Osteocyte (in vitro differentiated cells): Measurements from ENCODE around the gene FAM13A. TPM values are rescaled to one million over a fixed set of nuclear protein-coding genes. Genes with fewer than 3 reads are reported as not detected.

Experiments
- DNase-seq: peaks from one replicate; pipeline ENCODE4 v3.0.0; 2021; ENCODE audit warnings: mixed read lengths; ENCODE audit not compliant: unreplicated experiment; ENCODE audit errors: extremely low spot score
- H3K27ac Mint-ChIP-seq: one replicate; pipeline ENCODE4 v1.8.0; 2021; ENCODE audit warnings: mild to moderate bottlenecking, mixed read lengths; ENCODE audit not compliant: unreplicated experiment
- H3K27me3 Mint-ChIP-seq: one replicate; pipeline ENCODE4 v1.8.0; 2021; ENCODE audit warnings: mixed read lengths; ENCODE audit not compliant: unreplicated experiment
- H3K36me3 Mint-ChIP-seq: one replicate; pipeline ENCODE4 v1.8.0; 2021; ENCODE audit warnings: mixed read lengths; ENCODE audit not compliant: unreplicated experiment
- H3K4me1 Mint-ChIP-seq: one replicate; pipeline ENCODE4 v1.8.0; 2021; ENCODE audit warnings: mixed read lengths; ENCODE audit not compliant: unreplicated experiment
- H3K4me3 Mint-ChIP-seq: one replicate; pipeline ENCODE4 v1.8.0; 2021; ENCODE audit warnings: mild to moderate bottlenecking, moderate library complexity, mixed read lengths; ENCODE audit not compliant: unreplicated experiment
- H3K9me3 Mint-ChIP-seq: one replicate; pipeline ENCODE4 v1.8.0; 2021; ENCODE audit warnings: mixed read lengths; ENCODE audit not compliant: unreplicated experiment
- total RNA-seq: library from RNA; stranded (reverse); gene quantifications from 2 replicates; pipeline ENCODE4 v1.2.1, GENCODE V29; 2021
- TF ChIP-seq, protein P1 (sequence below): fragments of 200-600 bp; sonication (generic); IDR thresholded peaks from 2 replicates; pipeline ENCODE4 v1.5.0; 2021; ENCODE audit warnings: antibody characterized with exemption, mild to moderate bottlenecking, moderate library complexity

Gene FAM13A
- total RNA-seq, 1 donor from 2014 or later: 18.5 TPM

DNA sequence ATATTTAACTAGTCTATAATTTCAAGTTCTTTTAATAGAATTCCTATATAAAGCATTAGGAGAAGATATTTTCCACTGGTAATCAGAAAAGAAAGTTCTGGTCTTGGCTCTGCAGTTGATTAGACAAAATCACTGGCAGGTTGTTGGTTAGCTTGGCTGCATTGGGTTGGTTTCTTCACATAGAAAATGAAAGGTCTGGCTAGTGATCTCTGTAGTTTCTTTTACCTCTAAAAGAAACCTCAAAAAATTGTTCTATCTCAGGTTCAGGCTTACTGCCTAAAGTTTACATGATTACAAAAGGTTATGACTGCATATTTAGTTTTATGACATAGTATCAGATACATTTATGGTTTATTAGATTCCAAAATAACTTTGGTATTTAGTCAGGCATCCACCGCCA is 263.5 kb downstream of the FAM13A start:
- no peak for DNase-seq
- peaks cover 21% of the 10 kb centered on the region for H3K36me3 Mint-ChIP-seq
- TF ChIP-seq, protein P1, sequence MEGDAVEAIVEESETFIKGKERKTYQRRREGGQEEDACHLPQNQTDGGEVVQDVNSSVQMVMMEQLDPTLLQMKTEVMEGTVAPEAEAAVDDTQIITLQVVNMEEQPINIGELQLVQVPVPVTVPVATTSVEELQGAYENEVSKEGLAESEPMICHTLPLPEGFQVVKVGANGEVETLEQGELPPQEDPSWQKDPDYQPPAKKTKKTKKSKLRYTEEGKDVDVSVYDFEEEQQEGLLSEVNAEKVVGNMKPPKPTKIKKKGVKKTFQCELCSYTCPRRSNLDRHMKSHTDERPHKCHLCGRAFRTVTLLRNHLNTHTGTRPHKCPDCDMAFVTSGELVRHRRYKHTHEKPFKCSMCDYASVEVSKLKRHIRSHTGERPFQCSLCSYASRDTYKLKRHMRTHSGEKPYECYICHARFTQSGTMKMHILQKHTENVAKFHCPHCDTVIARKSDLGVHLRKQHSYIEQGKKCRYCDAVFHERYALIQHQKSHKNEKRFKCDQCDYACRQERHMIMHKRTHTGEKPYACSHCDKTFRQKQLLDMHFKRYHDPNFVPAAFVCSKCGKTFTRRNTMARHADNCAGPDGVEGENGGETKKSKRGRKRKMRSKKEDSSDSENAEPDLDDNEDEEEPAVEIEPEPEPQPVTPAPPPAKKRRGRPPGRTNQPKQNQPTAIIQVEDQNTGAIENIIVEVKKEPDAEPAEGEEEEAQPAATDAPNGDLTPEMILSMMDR: no peak
- H3K27me3 Mint-ChIP-seq: no peaks in the 10 kb centered on the region
- peaks cover 16% of the 10 kb centered on the region for H3K9me3 Mint-ChIP-seq
- H3K4me3 Mint-ChIP-seq: no peak overlapping the region
- peaks cover 6% of the 10 kb centered on the region for H3K4me1 Mint-ChIP-seq
- H3K27ac Mint-ChIP-seq: no peak overlapping the region

DNA sequence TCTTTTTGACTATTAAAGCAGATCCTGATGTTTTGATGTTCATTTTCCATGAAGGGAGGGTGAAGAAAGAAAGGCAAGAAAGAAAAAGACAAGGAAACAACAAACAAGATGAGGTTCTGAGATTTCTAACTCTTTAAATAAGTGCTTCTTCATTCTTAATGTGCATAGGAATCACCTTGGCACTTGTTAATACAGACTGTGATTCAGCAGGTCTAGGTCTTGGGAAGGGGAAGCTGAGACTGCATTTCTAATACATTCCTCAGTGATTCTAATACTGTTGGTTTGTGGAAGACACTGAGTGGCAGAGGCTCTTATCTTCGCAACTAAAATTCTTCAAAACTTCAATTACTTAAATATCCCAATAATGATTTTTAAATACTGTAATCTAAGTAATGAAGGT is 264.2 kb downstream of the FAM13A start:
- Mint-ChIP-seq H3K9me3 (peaks cover 14% of the 10 kb centered on the region), H3K4me3 (no peak overlapping the region), H3K27me3 (no peaks in the 10 kb centered on the region), H3K36me3 (peaks cover 17% of the 10 kb centered on the region), H3K27ac (peak overlapping the region; percentile 32), H3K4me1 (peaks cover 6% of the 10 kb centered on the region)
- no peak for DNase-seq
- TF ChIP-seq, protein P1: no peak

DNA sequence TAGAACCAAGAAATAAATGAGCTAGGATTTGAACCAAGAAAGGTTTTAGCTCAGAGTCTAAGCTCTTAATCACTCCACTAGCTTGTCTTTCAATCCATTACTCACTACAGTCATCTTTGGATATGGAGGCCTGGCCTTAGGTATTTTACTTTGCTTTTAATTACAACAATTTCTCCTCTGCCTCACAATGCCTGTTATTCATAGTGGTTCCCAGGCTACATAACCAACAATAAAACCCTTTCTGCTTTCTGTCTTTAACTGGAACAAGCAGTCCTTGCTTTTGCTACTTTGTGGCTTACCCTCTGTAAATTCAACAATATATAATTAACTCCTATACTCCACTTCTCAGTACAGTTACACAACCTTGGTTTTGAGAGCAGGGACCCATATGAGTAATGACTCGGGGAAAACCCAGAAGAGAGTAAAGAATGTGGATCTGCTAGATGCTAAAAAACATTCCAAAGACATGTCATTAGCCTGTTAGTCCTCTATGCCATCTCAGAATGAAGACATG is 264.7 kb downstream of the FAM13A start:
- peaks cover 16% of the 10 kb centered on the region for H3K36me3 Mint-ChIP-seq
- no peaks in the 10 kb centered on the region for H3K27me3 Mint-ChIP-seq
- DNase-seq: no peak
- TF ChIP-seq, protein P1: no peak
- H3K27ac Mint-ChIP-seq: peak overlapping the region; percentile 32
- H3K4me1 Mint-ChIP-seq: peaks cover 6% of the 10 kb centered on the region
- peaks cover 9% of the 10 kb centered on the region for H3K9me3 Mint-ChIP-seq
- H3K4me3 Mint-ChIP-seq: no peak overlapping the region

DNA sequence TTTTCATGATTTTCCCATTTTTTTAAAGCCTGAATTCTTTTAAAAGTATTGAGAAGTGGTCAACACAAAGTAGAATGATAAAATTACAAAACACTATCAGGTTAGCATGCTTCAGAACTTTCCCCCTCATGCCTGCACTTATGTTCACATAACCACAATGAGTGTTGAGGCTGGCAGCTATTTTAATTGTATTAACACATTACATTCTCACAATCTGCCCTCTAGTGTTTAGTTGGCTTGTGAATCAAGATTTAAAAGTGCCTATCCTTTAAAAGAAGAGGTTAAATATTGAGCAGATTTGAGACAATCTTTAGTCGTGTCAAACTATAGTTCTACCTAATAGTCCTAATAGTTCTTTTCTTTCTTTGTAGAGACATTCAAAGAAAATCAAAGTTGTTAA is 265.7 kb downstream of the FAM13A start:
- TF ChIP-seq, protein P1: peak; percentile 41
- Mint-ChIP-seq H3K4me1 (peaks cover 6% of the 10 kb centered on the region), H3K9me3 (no peaks in the 10 kb centered on the region), H3K36me3 (peaks cover 12% of the 10 kb centered on the region), H3K4me3 (no peak overlapping the region), H3K27me3 (no peaks in the 10 kb centered on the region), H3K27ac (no peak overlapping the region)
- DNase-seq: no peak

DNA sequence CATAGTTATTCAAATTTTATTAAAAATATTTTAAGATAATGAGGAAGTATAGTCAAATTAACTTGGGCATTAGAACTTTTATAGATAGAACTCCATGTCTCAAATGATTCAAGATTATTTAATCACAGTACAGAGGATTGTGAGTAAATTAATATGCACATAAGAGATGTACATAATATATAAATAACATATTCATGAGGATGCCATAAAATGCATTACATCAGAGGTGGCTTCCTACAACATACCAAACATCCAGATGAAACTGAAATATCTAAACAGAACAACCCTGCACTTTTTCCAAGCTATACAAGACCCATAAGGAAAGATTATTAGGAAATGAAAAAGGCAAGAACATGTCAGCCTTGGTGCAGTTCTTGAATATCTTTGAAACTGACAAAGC is 268.1 kb downstream of the FAM13A start:
- peaks cover 30% of the 10 kb centered on the region for H3K36me3 Mint-ChIP-seq
- no peak for DNase-seq
- H3K27ac Mint-ChIP-seq: no peak overlapping the region
- H3K27me3 Mint-ChIP-seq: no peaks in the 10 kb centered on the region
- H3K4me3 Mint-ChIP-seq: no peak overlapping the region
- TF ChIP-seq, protein P1: no peak
- peaks cover 6% of the 10 kb centered on the region for H3K4me1 Mint-ChIP-seq
- no peaks in the 10 kb centered on the region for H3K9me3 Mint-ChIP-seq
